NB4 (cell line): ENCODE data around the gene BIRC6.

Experiments used
- CTCF ChIP-seq: IDR thresholded peaks from one replicate; pipeline ENCODE4 v1.5.1; 2012; ENCODE audit warnings: low read depth, low read length
- POLR2A ChIP-seq: IDR thresholded peaks from 2 replicates; pipeline ENCODE4 v1.6.1; 2011; ENCODE audit warnings: mild to moderate bottlenecking; ENCODE audit not compliant: insufficient read length; ENCODE audit errors: extremely low read depth
- TF ChIP-seq, protein P1 (sequence below): IDR thresholded peaks from 2 replicates; pipeline ENCODE4 v1.6.1; 2011; ENCODE audit warnings: low read depth, low read length

DNA sequence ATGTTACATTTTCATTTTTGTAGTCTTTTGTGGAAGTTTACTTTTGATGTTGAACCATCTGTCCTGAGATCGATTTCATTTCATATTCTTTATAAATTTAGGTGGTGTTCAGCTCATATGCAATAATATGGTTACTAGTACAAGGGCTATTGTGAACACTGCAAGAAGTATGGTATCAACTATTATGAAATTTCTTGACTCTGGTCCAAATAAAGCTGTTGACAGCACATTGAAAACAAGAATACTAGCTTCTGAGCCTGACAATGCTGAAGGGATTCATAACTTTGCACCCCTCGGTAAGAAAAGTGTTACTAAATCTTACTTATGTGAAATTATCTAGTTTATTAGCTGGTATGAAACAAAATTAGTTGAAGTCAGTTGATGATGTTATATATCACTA lies 146.1 kb downstream of the BIRC6 start:
- no peak for TF ChIP-seq CTCF
- TF ChIP-seq, protein P1, sequence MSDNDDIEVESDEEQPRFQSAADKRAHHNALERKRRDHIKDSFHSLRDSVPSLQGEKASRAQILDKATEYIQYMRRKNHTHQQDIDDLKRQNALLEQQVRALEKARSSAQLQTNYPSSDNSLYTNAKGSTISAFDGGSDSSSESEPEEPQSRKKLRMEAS, result no peak
- TF ChIP-seq POLR2A, result no peak
